HepG2 (cell line): ENCODE measurements around the gene THUMPD1. TPM values are rescaled to one million over a fixed set of nuclear protein-coding genes. Genes with fewer than 3 reads are reported as not detected.

ENCODE experiments used
- ATF1 ChIP-seq: IDR thresholded peaks from 2 replicates; pipeline ENCODE4 v1.6.1; 2016; ENCODE audit warnings: mild to moderate bottlenecking, control low read depth
- CCDC6 ChIP-seq: sonication (generic); formaldehyde crosslinking; IDR thresholded peaks from 2 replicates; pipeline ENCODE4 v1.8.1; 2022; ENCODE audit warnings: mild to moderate bottlenecking, missing genetic modification reagents, moderate library complexity
- EP300 ChIP-seq, 3 experiments: sonication (generic) in 1 of 3; formaldehyde crosslinking in 1 of 3; IDR thresholded peaks; 2 replicates each; pipeline versions ENCODE4 v1.5.1 to v1.6.1; 2011 to 2020; ENCODE audit warnings: low read depth in 2 of 3, low read length in 2 of 3, borderline replicate concordance in 1 of 3, improper control_type of control experiment in 1 of 3, mild to moderate bottlenecking in 1 of 3, missing genetic modification reagents in 1 of 3, moderate library complexity in 1 of 3
- ETV6 ChIP-seq: sonication (generic); formaldehyde crosslinking; conservative IDR thresholded peaks from 2 replicates; pipeline ENCODE4 v1.4.0; 2020; ENCODE audit warnings: missing genetic modification reagents
- HOXA9 ChIP-seq: sonication (generic); formaldehyde crosslinking; IDR thresholded peaks from 2 replicates; pipeline ENCODE4 v1.8.1; 2022; ENCODE audit warnings: missing genetic modification reagents, mild to moderate bottlenecking, moderate library complexity, borderline replicate concordance
- KDM5A ChIP-seq: fragments of 200-600 bp; sonication (generic); IDR thresholded peaks from 2 replicates; pipeline ENCODE4 v1.7.0; 2018; ENCODE audit warnings: antibody characterized with exemption, mild to moderate bottlenecking, low read length, borderline replicate concordance
- LCORL ChIP-seq, 2 experiments: fragments of 450-650 bp in 1 of 2; sonication (generic) in 1 of 2; formaldehyde crosslinking in 1 of 2; IDR thresholded peaks; 2 replicates each; pipeline versions ENCODE4 v1.5.0 to v1.6.1; 2017 to 2020; ENCODE audit warnings: antibody characterized with exemption in 1 of 2, missing genetic modification reagents in 1 of 2
- NR2F1 ChIP-seq, 2 experiments: fragments of 450-650 bp in 1 of 2; formaldehyde crosslinking in 1 of 2; IDR thresholded peaks; 2 replicates each; pipeline versions ENCODE4 v1.5.0 to v1.6.1; 2016 to 2020; ENCODE audit warnings: mild to moderate bottlenecking in 1 of 2, missing compliant biosample characterization in 1 of 2, missing genetic modification reagents in 1 of 2, moderate library complexity in 1 of 2
- PLRG1 ChIP-seq: fragments of 450-650 bp; conservative IDR thresholded peaks from 2 replicates; pipeline ENCODE4 v1.6.1; 2016
- RFX1 ChIP-seq: fragments of 450-650 bp; IDR thresholded peaks from 2 replicates; pipeline ENCODE4 v1.6.1; 2017
- THAP7 ChIP-seq: sonication (generic); formaldehyde crosslinking; IDR thresholded peaks from 2 replicates; pipeline ENCODE4 v1.8.1; 2023; ENCODE audit warnings: mild to moderate bottlenecking, missing genetic modification reagents
- USF2 ChIP-seq, 2 experiments: sonication (generic) in 1 of 2; formaldehyde crosslinking in 1 of 2; IDR thresholded peaks; 2 replicates each; pipeline versions ENCODE4 v1.5.1 to v1.6.1; 2011 to 2020; ENCODE audit warnings: borderline replicate concordance in 1 of 2, low read depth in 1 of 2, low read length in 1 of 2, mild to moderate bottlenecking in 1 of 2, missing genetic modification reagents in 1 of 2, moderate library complexity in 1 of 2
- ZBTB1 ChIP-seq: sonication (generic); formaldehyde crosslinking; IDR thresholded peaks from 2 replicates; pipeline ENCODE4 v1.4.0; 2020; ENCODE audit warnings: missing genetic modification reagents, borderline replicate concordance
- ZFP90 ChIP-seq: sonication (generic); formaldehyde crosslinking; IDR thresholded peaks from 2 replicates; pipeline ENCODE4 v1.8.0; 2022; ENCODE audit warnings: missing genetic modification reagents, mild to moderate bottlenecking, inconsistent platforms, borderline replicate concordance
- ZNF326 ChIP-seq: sonication (generic); formaldehyde crosslinking; IDR thresholded peaks from 2 replicates; pipeline ENCODE4 v1.4.0; 2020; ENCODE audit warnings: missing genetic modification reagents, borderline replicate concordance
- ZNF407 ChIP-seq: sonication (generic); formaldehyde crosslinking; IDR thresholded peaks from one replicate; pipeline ENCODE4 v1.5.1; 2020; ENCODE audit warnings: mild to moderate bottlenecking, missing genetic modification reagents; ENCODE audit errors: not compliant biosample characterization
- ZNF570 ChIP-seq: sonication (generic); formaldehyde crosslinking; IDR thresholded peaks from 2 replicates; pipeline ENCODE4 v1.4.0; 2020; ENCODE audit warnings: mild to moderate bottlenecking, missing genetic modification reagents, borderline replicate concordance
- polyA plus RNA-seq, 8 experiments: library from polyadenylated mRNA; depleted of rRNA in 3 of 8; stranded (reverse) in 7 of 8; unstranded in 1 of 8; fragments of >200 nt; fragmentation: Illumina TruSeq in 4 of 8; extraction: Trizol in 4 of 8; gene quantifications; 2 replicates each; pipeline versions ENCODE4 v1.2.1 to v1.2.3, GENCODE V29; 2011 to 2016; ENCODE audit warnings: low read depth in 4 of 8, missing spikeins in 1 of 8, mixed read lengths in 1 of 8; ENCODE audit not compliant: insufficient read depth in 1 of 8
- total RNA-seq, 5 experiments: library from RNA; depleted of rRNA; stranded (reverse); fragments of >200 nt; fragmentation: Illumina TruSeq; extraction: Trizol; gene quantifications; 2 replicates each; pipeline ENCODE4 v1.2.3, GENCODE V29; 2016; ENCODE audit warnings: low read depth in 1 of 5

The THUMPD1 gene
- total and polyA plus RNA-seq, 2 of the 13 experiments (the other 11 are each of a cell fraction or from before 2014, with no cell fraction given): 22.7 to 69.1 TPM

GRCh38 chr16:20774703-20775362 lies 33.2 kb upstream of the THUMPD1 start (continued):
- TF ChIP-seq ZNF407 (CRISPR knock-in tag) (peak; percentile 51), ZNF326 (CRISPR knock-in tag) (no peak), THAP7 (CRISPR knock-in tag) (no peak), ATF1 (CRISPR knock-in tag) (no peak), NR2F1 (CRISPR knock-in tag; IDR thresholded peaks at IDR 0.05) (no peak), RFX1 (no peak), HOXA9 (CRISPR knock-in tag) (no peak), USF2 (IDR thresholded peaks at IDR 0.05; ENCODE audit: low read depth, low read length) (no peak), USF2 (CRISPR knock-in tag; IDR thresholded peaks at IDR 0.05; ENCODE audit: borderline replicate concordance) (no peak), ZFP90 (CRISPR knock-in tag) (no peak), CCDC6 (CRISPR knock-in tag) (no peak), EP300 (IDR thresholded peaks at IDR 0.05; ENCODE audit: low read depth in 2 of 2, low read length in 2 of 2) (no peak), EP300 (CRISPR knock-in tag; IDR thresholded peaks at IDR 0.05; ENCODE audit: borderline replicate concordance) (no peak), KDM5A (no peak), LCORL (IDR thresholded peaks at IDR 0.05) (no peak), LCORL (CRISPR knock-in tag; IDR thresholded peaks at IDR 0.05) (no peak), ZBTB1 (CRISPR knock-in tag) (no peak), PLRG1 (no peak), ZNF570 (CRISPR knock-in tag) (no peak), ETV6 (no peak)
